Activated T-helper 9 cell treated with anti-CD3 and anti-CD28 coated beads, Interleukin-2, amount 50 U/mL, for 16 hours (primary cell): ENCODE data around the gene AZU1.

Experiments
- DNase-seq: peaks from one replicate; pipeline ENCODE4 v3.0.0-alpha.2; 2020; ENCODE audit warnings: low read depth

Gene AZU1

GRCh38 chr19:855566-856120, 28.0 kb downstream of the AZU1 start:
- no peak for DNase-seq

- no peak for DNase-seq
Measured at GRCh38 chr19:858284-858683, 30.6 kb downstream of the AZU1 start.

DNA sequence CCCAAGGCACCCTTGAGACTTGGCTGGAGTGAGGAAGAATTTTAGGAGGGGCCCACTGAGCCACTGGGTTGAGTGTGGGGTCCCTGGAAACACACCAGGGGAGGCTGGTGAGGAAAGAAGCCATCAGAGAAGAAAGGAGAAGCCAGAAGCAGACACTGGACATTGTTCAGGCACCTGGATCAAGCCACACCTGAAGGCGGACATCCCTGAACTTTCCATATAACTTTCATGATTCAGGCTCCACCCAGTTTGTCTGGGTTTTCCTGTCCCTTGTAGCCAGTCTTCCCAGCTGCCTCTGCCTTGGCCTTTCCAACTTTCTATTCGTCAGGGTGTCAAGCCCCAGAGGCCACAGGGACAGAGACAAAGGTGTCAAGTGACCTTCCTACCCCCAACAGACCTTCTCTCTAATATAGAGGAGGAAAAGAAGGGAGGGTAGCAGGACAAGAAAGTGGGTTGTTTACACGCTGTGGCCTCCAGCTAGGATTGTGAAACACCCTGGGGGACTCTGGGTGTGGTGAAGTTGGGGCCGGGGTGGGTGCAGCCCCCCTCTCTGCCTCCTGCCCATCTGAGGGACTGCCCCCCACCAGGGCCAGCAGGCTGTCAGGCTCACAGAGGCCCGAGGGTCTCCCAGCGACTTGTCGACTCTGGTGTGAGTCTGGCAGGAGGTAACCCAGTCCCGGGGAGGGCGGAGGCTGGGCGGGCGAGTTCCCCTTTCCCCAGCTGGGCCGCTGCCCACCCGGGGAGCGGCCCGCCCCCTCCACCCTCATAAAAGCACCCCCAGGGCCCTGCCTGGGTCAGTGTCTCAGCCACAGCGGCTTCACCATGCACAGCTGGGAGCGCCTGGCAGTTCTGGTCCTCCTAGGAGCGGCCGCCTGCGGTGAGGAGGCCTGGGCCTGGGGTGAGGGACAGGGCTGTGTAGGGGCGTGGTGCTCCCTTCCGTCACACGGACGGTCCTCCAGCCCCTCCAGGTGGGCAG, 31.5 kb downstream of the AZU1 start, which contains the start of gene CFD:
Gene CFD (plus strand): TSS at position 797 of the 976 bp plus-strand sequence. CDS start 26 bp downstream, at position 823.
- no peak for DNase-seq

DNA sequence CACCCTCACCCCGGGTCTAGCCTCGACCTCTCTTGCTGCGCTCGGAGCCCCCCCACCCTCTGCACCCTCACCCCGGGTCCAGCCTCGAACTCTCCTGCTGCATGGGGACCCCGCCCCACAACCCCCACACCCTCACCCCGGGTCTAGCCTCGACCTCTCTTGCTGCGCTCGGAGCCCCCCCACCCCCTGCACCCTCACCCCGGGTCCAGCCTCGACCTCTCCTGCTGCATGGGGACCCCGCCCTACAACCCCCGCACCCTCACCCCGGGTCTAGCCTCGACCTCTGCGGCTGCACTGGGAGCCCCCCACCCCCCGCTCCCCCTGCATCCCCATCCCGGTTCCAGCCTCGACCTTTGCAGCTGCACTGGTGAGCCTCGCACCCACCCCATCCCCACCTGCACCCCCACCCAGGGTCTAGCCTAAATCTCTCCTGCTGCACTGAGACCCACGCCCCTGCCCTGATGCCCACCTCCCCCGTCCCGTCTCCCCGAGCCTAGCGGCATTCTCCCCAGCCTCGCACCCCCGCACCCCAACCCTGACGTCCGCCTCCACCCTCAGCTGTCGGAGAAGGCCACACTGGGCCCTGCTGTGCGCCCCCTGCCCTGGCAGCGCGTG, 33.6 kb downstream of the AZU1 start:
- DNase-seq: no peak

GRCh38 chr19:861756-862580, 34.3 kb downstream of the AZU1 start:
- DNase-seq: peak; percentile 58

DNA sequence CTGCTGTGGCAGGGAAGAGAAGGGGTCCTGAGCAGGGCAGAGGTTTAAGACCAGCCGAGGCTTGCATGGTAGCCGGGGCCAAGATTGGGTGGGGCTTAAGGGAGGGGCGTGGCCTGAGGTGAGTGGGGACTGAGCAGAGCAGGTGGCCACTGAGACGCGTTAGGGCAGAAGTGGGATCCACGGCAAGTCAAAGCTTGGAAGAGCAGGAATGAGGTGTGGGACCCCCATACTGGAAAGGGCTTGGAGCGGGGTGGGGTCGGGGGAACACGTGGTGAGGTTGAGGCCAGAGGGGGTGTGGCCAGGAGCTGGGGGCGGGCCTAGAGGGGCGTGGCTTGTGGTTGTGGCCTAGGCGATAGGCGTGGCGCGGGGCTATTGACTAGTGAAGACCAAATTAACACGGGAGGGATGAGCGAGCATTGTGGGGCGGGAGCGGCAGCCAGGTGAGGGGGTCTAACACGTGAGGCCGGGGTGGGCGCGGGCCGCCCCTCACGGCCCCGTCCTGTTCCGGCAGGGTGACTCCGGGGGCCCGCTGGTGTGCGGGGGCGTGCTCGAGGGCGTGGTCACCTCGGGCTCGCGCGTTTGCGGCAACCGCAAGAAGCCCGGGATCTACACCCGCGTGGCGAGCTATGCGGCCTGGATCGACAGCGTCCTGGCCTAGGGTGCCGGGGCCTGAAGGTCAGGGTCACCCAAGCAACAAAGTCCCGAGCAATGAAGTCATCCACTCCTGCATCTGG, 35.1 kb downstream of the AZU1 start:
- peak; percentile 68 for DNase-seq

GRCh38 chr19:863315-863620, 35.6 kb downstream of the AZU1 start:
- no peak for DNase-seq

GRCh38 chr19:866769-867300, 39.2 kb downstream of the AZU1 start:
- no peak for DNase-seq

- DNase-seq: no peak
Measured at GRCh38 chr19:867301-867793, 39.7 kb downstream of the AZU1 start.

DNA sequence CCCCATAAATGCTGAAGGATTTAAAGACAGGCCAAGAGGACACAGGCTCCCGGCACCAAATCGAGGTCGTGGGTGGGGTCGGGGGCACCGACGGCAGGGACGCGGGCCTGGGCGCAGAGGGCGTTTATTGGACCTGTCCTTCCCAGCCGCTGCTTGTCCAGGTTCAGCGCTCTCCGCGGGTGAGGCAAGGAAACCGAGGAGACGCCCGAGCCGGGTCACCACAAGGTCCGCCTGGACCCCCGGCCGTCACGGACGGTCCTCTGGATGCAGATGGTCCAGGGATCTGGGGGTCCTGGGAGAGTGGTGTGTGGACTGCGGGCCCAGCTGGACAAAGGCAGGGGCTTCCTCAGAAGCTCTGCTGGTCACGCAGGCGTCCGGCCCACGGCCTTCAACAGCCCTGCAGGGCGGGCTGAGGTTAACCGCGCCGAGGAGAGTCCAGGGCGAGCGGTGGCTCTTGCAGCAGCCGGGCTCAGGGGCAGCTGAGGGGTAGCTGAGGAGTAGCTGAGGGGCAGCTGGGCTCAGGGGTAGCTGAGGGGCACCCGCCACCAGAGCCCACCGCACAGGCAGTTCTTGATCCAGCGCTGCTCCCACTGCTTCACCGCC, 40.3 kb downstream of the AZU1 start:
- DNase-seq: no peak

GRCh38 chr19:868458-869244, 41.0 kb downstream of the AZU1 start:
- DNase-seq: no peak

- no peak for DNase-seq
Measured at GRCh38 chr19:869245-870177, 41.9 kb downstream of the AZU1 start.

- DNase-seq: no peak
Measured at GRCh38 chr19:870314-870713, 42.7 kb downstream of the AZU1 start.

- no peak for DNase-seq
Measured at GRCh38 chr19:870963-871401, 43.3 kb downstream of the AZU1 start.

GRCh38 chr19:871446-872265, 44.0 kb downstream of the AZU1 start:
- no peak for DNase-seq

- peak; percentile 57 for DNase-seq
Measured at GRCh38 chr19:872266-872951, 44.8 kb downstream of the AZU1 start.

- DNase-seq: peak; percentile 49
Measured at GRCh38 chr19:873084-873483, 45.4 kb downstream of the AZU1 start.
